Measurements from ENCODE around the gene PARS2. TPM values are rescaled to one million over a fixed set of nuclear protein-coding genes. Genes with fewer than 3 reads are reported as not detected.

Gene PARS2
- total RNA-seq, 2 experiments from 2014 or later = 5.3 to 7.6 TPM

- no peak for DNase-seq (ENCODE audit: low spot score)
- H3K36me3 ChIP-seq (ENCODE audit: insufficient read depth, low read length) = no peaks in the 10 kb centered on the region
- no peaks in the 10 kb centered on the region for H4K20me1 ChIP-seq (ENCODE audit: insufficient read depth, low read length)
- no peaks in the 10 kb centered on the region for H3K4me1 ChIP-seq (ENCODE audit: insufficient read depth, low read length, poor library complexity, severe bottlenecking)
- ChIA-PET CTCF (ENCODE audit: unreplicated experiment) (no interaction called here), POLR2A (no interaction called here)
- intact Hi-C loops (cut with micrococcal nuclease; ENCODE audit: unreplicated experiment) = no loop called here
- H3K79me2 ChIP-seq (ENCODE audit: insufficient read depth, low read depth, low read length) = no peaks in the 10 kb centered on the region
- no peak overlapping the region for H3K4me2 ChIP-seq (ENCODE audit: low read length)
- no peak overlapping the region for H3K27ac ChIP-seq (ENCODE audit: low read depth, low read length, poor library complexity, severe bottlenecking)
- TF ChIP-seq, protein P1, sequence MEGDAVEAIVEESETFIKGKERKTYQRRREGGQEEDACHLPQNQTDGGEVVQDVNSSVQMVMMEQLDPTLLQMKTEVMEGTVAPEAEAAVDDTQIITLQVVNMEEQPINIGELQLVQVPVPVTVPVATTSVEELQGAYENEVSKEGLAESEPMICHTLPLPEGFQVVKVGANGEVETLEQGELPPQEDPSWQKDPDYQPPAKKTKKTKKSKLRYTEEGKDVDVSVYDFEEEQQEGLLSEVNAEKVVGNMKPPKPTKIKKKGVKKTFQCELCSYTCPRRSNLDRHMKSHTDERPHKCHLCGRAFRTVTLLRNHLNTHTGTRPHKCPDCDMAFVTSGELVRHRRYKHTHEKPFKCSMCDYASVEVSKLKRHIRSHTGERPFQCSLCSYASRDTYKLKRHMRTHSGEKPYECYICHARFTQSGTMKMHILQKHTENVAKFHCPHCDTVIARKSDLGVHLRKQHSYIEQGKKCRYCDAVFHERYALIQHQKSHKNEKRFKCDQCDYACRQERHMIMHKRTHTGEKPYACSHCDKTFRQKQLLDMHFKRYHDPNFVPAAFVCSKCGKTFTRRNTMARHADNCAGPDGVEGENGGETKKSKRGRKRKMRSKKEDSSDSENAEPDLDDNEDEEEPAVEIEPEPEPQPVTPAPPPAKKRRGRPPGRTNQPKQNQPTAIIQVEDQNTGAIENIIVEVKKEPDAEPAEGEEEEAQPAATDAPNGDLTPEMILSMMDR (conservative IDR thresholded peaks at IDR 0.05; ENCODE audit: low read length) = no peak
- no peak for TF ChIP-seq EZH2phosphoT487 (IDR thresholded peaks at IDR 0.05; ENCODE audit: borderline replicate concordance, low read depth, low read length)
- H3K4me3 ChIP-seq (ENCODE audit: low read depth, low read length, poor library complexity, severe bottlenecking) = no peak overlapping the region
- H3K9me2 ChIP-seq (ENCODE audit: insufficient read depth, low read length) = no peaks in the 10 kb centered on the region
- H2AFZ ChIP-seq (ENCODE audit: low read length) = no peak overlapping the region
- no TSS peak for BruUV-seq (replicated peaks)
- H3K9me3 ChIP-seq (ENCODE audit: low read length) = 0 out of 2 replicates have a peak, but pooled peaks cover 3% of the 10 kb centered on the region
Observed at GRCh38 chr1:54795841-54796468, 31.6 kb upstream of the PARS2 start.

- BruUV-seq (replicated peaks) = no TSS peak
- Histone ChIP-seq H3K36me3 (ENCODE audit: insufficient read depth, low read length) (no peaks in the 10 kb centered on the region), H3K9me3 (ENCODE audit: low read length) (0 out of 2 replicates have a peak, but pooled peaks cover 3% of the 10 kb centered on the region), H3K9me2 (ENCODE audit: insufficient read depth, low read length) (no peaks in the 10 kb centered on the region), H2AFZ (ENCODE audit: low read length) (no peak overlapping the region), H3K4me2 (ENCODE audit: low read length) (no peak overlapping the region), H3K27ac (ENCODE audit: low read depth, low read length, poor library complexity, severe bottlenecking) (no peak overlapping the region), H3K4me3 (ENCODE audit: low read depth, low read length, poor library complexity, severe bottlenecking) (no peak overlapping the region), H4K20me1 (ENCODE audit: insufficient read depth, low read length) (no peaks in the 10 kb centered on the region), H3K4me1 (ENCODE audit: insufficient read depth, low read length, poor library complexity, severe bottlenecking) (no peaks in the 10 kb centered on the region), H3K79me2 (ENCODE audit: insufficient read depth, low read depth, low read length) (no peaks in the 10 kb centered on the region)
- TF ChIP-seq EZH2phosphoT487 (IDR thresholded peaks at IDR 0.05; ENCODE audit: borderline replicate concordance, low read depth, low read length) = no peak
- TF ChIP-seq, protein P1 (conservative IDR thresholded peaks at IDR 0.05; ENCODE audit: low read length) = no peak
- CTCF ChIA-PET (ENCODE audit: unreplicated experiment) = no interaction called here
- intact Hi-C loops (cut with micrococcal nuclease; ENCODE audit: unreplicated experiment) = no loop called here
- no peak for DNase-seq (ENCODE audit: low spot score)
- POLR2A ChIA-PET = no interaction called here
Observed at GRCh38 chr1:54795356-54795665, 31.0 kb upstream of the PARS2 start.

DNA sequence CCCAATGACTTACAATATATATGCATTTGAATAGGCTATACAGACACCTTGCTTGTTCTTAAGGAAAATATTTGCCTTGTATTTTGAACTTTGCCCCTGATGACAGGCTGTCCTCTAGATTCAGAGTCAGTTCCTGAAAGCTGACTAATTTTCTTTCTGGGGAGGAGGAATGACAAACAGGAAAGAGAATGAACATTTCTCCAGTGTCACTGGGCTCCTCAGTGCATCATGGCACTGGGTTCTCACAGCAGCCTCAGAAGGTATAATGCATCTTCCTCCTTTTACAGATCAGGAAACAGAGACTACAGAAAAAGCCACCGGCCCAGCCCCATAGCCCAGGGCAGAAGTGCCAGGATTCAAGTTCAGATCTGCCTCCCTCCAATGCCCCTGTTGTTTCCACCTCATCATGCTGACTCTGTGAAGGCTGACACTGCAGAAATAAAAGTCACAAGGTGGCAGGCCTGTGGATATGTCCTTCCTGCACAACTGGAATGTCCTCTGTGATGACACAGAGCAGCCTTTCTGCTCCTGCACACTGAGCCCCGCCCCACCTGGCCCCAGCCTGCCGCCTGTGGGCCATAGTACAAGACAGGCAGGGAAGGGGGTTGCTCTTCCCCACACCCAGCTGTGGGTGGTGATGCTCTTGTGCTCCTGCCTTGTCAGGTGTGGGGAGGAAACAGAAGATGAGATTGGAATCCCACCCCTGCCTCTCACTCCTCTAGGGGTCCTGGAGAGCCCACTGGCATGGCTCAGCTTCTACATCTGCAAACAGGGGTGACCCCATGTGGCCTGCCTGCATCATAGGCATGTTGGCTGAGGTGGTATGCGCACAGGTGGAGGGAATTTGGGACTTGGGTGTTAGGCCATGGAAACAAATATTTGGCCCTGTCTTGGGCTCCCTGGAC is 30.4 kb upstream of the PARS2 start:
- intact Hi-C loops (cut with micrococcal nuclease; ENCODE audit: unreplicated experiment) = no loop called here
- Histone ChIP-seq H3K36me3 (ENCODE audit: insufficient read depth, low read length) (no peaks in the 10 kb centered on the region), H3K27ac (ENCODE audit: low read depth, low read length, poor library complexity, severe bottlenecking) (no peak overlapping the region), H3K4me2 (ENCODE audit: low read length) (no peak overlapping the region), H2AFZ (ENCODE audit: low read length) (no peak overlapping the region), H3K9me2 (ENCODE audit: insufficient read depth, low read length) (no peaks in the 10 kb centered on the region), H3K4me1 (ENCODE audit: insufficient read depth, low read length, poor library complexity, severe bottlenecking) (no peaks in the 10 kb centered on the region), H3K9me3 (ENCODE audit: low read length) (0 out of 2 replicates have a peak, but pooled peaks cover 3% of the 10 kb centered on the region), H3K4me3 (ENCODE audit: low read depth, low read length, poor library complexity, severe bottlenecking) (no peak overlapping the region), H3K79me2 (ENCODE audit: insufficient read depth, low read depth, low read length) (no peaks in the 10 kb centered on the region), H4K20me1 (ENCODE audit: insufficient read depth, low read length) (no peaks in the 10 kb centered on the region)
- ChIA-PET POLR2A (no interaction called here), CTCF (ENCODE audit: unreplicated experiment) (no interaction called here)
- no peak for DNase-seq (ENCODE audit: low spot score)
- no TSS peak for BruUV-seq (replicated peaks)
- TF ChIP-seq, protein P1 (conservative IDR thresholded peaks at IDR 0.05; ENCODE audit: low read length) = 0 out of 2 replicates have a peak, but pooled peaks have one; percentile 12
- no peak for TF ChIP-seq EZH2phosphoT487 (IDR thresholded peaks at IDR 0.05; ENCODE audit: borderline replicate concordance, low read depth, low read length)

All from OCI-LY7 (cell line).